IMR-90 (cell line): ENCODE data around the gene MEPCE.

Experiments used
- CEBPB ChIP-seq: IDR thresholded peaks from 2 replicates; pipeline ENCODE4 v1.6.1; 2012; ENCODE audit warnings: low read depth, low read length, improper control_type of control experiment
- NFE2L2 ChIP-seq: fragments of 150-350 bp; IDR thresholded peaks from 2 replicates; pipeline ENCODE4 v1.6.1; 2016; ENCODE audit warnings: low read depth, mild to moderate bottlenecking, low read length
- POLR2A ChIP-seq: IDR thresholded peaks from 2 replicates; pipeline ENCODE4 v1.6.1; 2012; ENCODE audit warnings: mild to moderate bottlenecking, low read depth, low read length
- TF ChIP-seq, protein P1 (sequence below): conservative IDR thresholded peaks from 2 replicates; pipeline ENCODE4 v1.5.1; 2012; ENCODE audit warnings: mild to moderate bottlenecking, low read depth, low read length, improper control_type of control experiment

DNA sequence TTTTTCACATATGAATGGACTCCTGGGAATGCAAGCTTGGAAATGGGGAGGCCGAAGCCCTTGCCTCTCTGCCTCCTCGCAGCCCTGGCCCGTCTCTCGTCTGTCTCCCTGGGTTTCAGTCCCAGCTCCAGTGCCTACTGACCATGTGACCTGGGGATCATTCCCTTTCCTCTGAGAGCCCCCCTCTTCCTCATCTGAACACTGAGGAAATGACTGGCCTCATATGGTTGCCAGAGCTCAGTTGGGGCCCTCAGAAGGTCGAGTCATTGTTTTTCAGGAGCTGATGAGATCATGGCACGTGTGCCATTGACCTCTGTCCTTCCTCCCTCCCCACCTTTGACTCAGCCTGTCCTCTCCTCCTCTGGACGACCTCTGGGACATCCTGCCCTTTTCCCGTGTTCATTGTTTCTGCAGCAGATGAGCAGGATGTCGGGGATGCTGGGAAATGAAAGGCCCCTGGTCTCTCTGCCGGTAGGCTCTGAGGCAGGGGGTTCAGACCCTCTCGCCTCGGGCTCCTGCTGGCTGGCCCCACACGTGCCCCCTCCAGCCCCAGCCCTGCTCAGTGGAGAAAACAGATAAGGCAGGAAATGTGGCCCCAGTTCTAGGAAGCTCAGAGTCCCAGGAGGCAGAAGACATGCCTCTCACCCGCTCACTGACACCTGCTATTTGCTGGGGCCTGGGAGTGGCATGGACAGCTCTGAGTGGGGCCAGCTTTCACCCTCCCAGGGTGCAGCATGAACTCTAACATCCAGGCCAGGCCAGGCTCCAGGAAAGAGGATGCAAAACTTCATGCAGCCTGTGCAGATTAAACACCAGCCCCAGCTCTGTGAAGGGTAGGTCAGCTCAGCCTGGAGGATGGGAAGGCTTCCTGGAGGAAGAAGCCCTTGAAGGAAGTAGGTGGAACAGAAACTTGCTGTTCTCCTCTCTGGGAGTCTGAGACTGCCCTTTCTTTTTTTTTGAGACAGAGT is 15.0 kb downstream of the MEPCE start:
- TF ChIP-seq POLR2A (no peak), CEBPB (no peak), NFE2L2 (peak; percentile 27; the same call in 1 of the 2 replicates)
- TF ChIP-seq, protein P1, sequence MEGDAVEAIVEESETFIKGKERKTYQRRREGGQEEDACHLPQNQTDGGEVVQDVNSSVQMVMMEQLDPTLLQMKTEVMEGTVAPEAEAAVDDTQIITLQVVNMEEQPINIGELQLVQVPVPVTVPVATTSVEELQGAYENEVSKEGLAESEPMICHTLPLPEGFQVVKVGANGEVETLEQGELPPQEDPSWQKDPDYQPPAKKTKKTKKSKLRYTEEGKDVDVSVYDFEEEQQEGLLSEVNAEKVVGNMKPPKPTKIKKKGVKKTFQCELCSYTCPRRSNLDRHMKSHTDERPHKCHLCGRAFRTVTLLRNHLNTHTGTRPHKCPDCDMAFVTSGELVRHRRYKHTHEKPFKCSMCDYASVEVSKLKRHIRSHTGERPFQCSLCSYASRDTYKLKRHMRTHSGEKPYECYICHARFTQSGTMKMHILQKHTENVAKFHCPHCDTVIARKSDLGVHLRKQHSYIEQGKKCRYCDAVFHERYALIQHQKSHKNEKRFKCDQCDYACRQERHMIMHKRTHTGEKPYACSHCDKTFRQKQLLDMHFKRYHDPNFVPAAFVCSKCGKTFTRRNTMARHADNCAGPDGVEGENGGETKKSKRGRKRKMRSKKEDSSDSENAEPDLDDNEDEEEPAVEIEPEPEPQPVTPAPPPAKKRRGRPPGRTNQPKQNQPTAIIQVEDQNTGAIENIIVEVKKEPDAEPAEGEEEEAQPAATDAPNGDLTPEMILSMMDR, result no peak
